Endothelial cell of umbilical vein (primary cell): ENCODE measurements around the gene SLC38A2. TPM values are rescaled to one million over a fixed set of nuclear protein-coding genes. Genes with fewer than 3 reads are reported as not detected.

Experiments used
- BruUV-seq: library from RNA; stranded (reverse); fragments of 400-500 nt; replicated peaks from 2 replicates; lab custom pipeline; 2021; lab: Mats Ljungman, UMichigan
- CTCF ChIA-PET: fragments of 300-600, 350-600 bp; sonication (Branson Sonifier 250); formaldehyde crosslinking; loops from one replicate; lab custom pipeline; 2021; ENCODE audit warnings: antibody characterized with exemption, inconsistent platforms; lab: Charles Lee
- POLR2A ChIA-PET: fragments of 300-600, 350-600 bp; sonication (Branson Sonifier 250); formaldehyde crosslinking; loops from one replicate; lab custom pipeline; 2021; ENCODE audit warnings: antibody characterized with exemption, inconsistent platforms; lab: Charles Lee
- DNase-seq: peaks from one replicate; pipeline ENCODE4 v3.0.0-alpha.2; 2011; ENCODE audit warnings: low read depth, low spot score
- FAIRE-seq: peaks from 2 replicates; lab custom pipeline; 2011; peaks lifted over from hg19 to GRCh38; lab: Jason Lieb, UNC
- H2AFZ ChIP-seq: 2 replicates; pipeline ENCODE4 v1.6.0; 2012; ENCODE audit warnings: low read depth, low read length, control low read depth, inconsistent platforms
- H3K27ac ChIP-seq: 2 replicates; pipeline ENCODE4 v1.5.1; 2011; ENCODE audit warnings: low read depth, mild to moderate bottlenecking, control low read depth, low read length, moderate library complexity; ENCODE audit not compliant: insufficient read depth
- H3K27me3 ChIP-seq, 2 experiments: 2 replicates each; pipeline versions ENCODE4 v1.6.0 to v1.6.1; 2011; ENCODE audit warnings: low read length in 2 of 2, mixed read lengths in 1 of 2; ENCODE audit not compliant: control insufficient read depth in 2 of 2, insufficient read depth in 2 of 2
- H3K36me3 ChIP-seq, 2 experiments: 2 replicates in 1 of 2; 3 replicates in 1 of 2; pipeline ENCODE4 v1.5.1; 2011; ENCODE audit warnings: low read length in 2 of 2, mild to moderate bottlenecking in 1 of 2, moderate library complexity in 1 of 2; ENCODE audit not compliant: control insufficient read depth in 2 of 2, insufficient read depth in 2 of 2; ENCODE audit errors: extremely low read depth in 1 of 2
- H3K4me1 ChIP-seq: 3 replicates; pipeline ENCODE4 v1.5.1; 2011; ENCODE audit warnings: mild to moderate bottlenecking, low read length; ENCODE audit not compliant: control insufficient read depth, insufficient read depth; ENCODE audit errors: extremely low read depth
- H3K4me2 ChIP-seq: 2 replicates; pipeline ENCODE4 v1.6.1; 2011; ENCODE audit warnings: low read length, control low read depth, mixed read lengths; ENCODE audit not compliant: insufficient read depth
- H3K4me3 ChIP-seq, 3 experiments: fragments of 200-600 bp in 1 of 3; sonication (generic), shearing (Covaris generic) in 1 of 3; replicated peaks in 1 of 3; 2 replicates each; pipeline ENCODE4 v1.5.1; 2011 to 2016; ENCODE audit warnings: control low read depth in 3 of 3, low read length in 3 of 3, mild to moderate bottlenecking in 2 of 3, inconsistent platforms in 1 of 3, low read depth in 1 of 3, moderate library complexity in 1 of 3; ENCODE audit not compliant: insufficient read depth in 1 of 3
- H3K79me2 ChIP-seq: 2 replicates; pipeline ENCODE4 v1.6.0; 2012; ENCODE audit warnings: low read length, inconsistent platforms; ENCODE audit not compliant: control insufficient read depth, insufficient read depth
- H3K9ac ChIP-seq: replicated peaks from 2 replicates; pipeline ENCODE3; 2011; ENCODE audit warnings: low read length, control low read depth; ENCODE audit not compliant: insufficient read depth; ENCODE audit errors: extremely low read depth
- H3K9me1 ChIP-seq: replicated peaks from 3 replicates; pipeline ENCODE4 v1.6.0; 2011; ENCODE audit warnings: mild to moderate bottlenecking, low read length; ENCODE audit not compliant: control insufficient read depth, insufficient read depth; ENCODE audit errors: extremely low read depth
- H3K9me3 ChIP-seq: replicated peaks from 2 replicates; pipeline ENCODE4 v1.5.1; 2012; ENCODE audit warnings: low read length, inconsistent platforms; ENCODE audit not compliant: control insufficient read depth, insufficient read depth
- H4K20me1 ChIP-seq: replicated peaks from 2 replicates; pipeline ENCODE3; 2011; ENCODE audit warnings: mild to moderate bottlenecking, low read length; ENCODE audit not compliant: control insufficient read depth, insufficient read depth; ENCODE audit errors: extremely low read depth
- CTCF ChIP-seq, 2 donors: IDR thresholded peaks; 1 replicate in 1 of 2; 2 replicates in 1 of 2; pipeline ENCODE4 v1.5.1; 2011; ENCODE audit warnings: low read length in 2 of 2, mild to moderate bottlenecking in 2 of 2, moderate library complexity in 2 of 2, control low read depth in 1 of 2, inconsistent platforms in 1 of 2, low read depth in 1 of 2; ENCODE audit not compliant: insufficient read depth in 1 of 2; ENCODE audit errors: extremely low read depth in 1 of 2
- JUN ChIP-seq: IDR thresholded peaks from 2 replicates; pipeline ENCODE4 v1.6.1; 2011; ENCODE audit warnings: borderline replicate concordance, low read depth; ENCODE audit not compliant: insufficient read length, insufficient read depth
- POLR2A ChIP-seq: IDR thresholded peaks from 2 replicates; pipeline ENCODE4 v1.6.1; 2012; ENCODE audit warnings: low read depth, mild to moderate bottlenecking, control low read depth, low read length
- POLR2AphosphoS5 ChIP-seq: IDR thresholded peaks from 2 replicates; pipeline ENCODE4 v1.6.1; 2012; ENCODE audit warnings: low read depth, mild to moderate bottlenecking, control low read depth, low read length, moderate library complexity; ENCODE audit not compliant: insufficient read depth
- dilution Hi-C: fragments of 300-500 bp; cut with MboI; formaldehyde crosslinking; loops from one replicate; pipeline ENCODE4 v1.15.0; 2019; ENCODE audit warnings: low sequenced_read_pairs; ENCODE audit not compliant: extremely low pct_ligation_motif_present
- intact Hi-C: fragments of 100-400 bp; cut with micrococcal nuclease; formaldehyde crosslinking; loops from one replicate; pipeline ENCODE4 v1.10.0; 2022
- polyA plus RNA-seq, 4 experiments: library from polyadenylated mRNA; depleted of rRNA in 3 of 4; stranded (reverse) in 3 of 4; unstranded in 1 of 4; fragments of >200 nt; gene quantifications; 2 replicates each; pipeline versions ENCODE4 v1.2.1 to v1.2.3, GENCODE V29; 2011 to 2012; ENCODE audit warnings: missing spikeins in 1 of 4
- total RNA-seq: library from RNA; stranded (reverse); gene quantifications from 2 replicates; pipeline ENCODE4 v1.2.3, GENCODE V29; 2021

Gene SLC38A2
- total and polyA plus RNA-seq, 2 donors (not counting 3 experiments of a cell fraction or from before 2014, with no cell fraction given), result 267 to 427 TPM

- BruUV-seq, result TSS peak; percentile 66
- dilution Hi-C loops, result no loop called here
- H3K79me2 ChIP-seq, result peaks cover 11% of the 10 kb centered on the region
- no peak overlapping the region for H2AFZ ChIP-seq
- H3K9ac ChIP-seq, result peak overlapping the region; percentile 99
- intact Hi-C loops, result loop anchor here (1.0 kb wide), 7 partner anchors 12 to 277 kb away; partner anchors contain the start of gene SLC38A2
- no peaks in the 10 kb centered on the region for H3K27me3 ChIP-seq
- peaks cover 50% of the 10 kb centered on the region for H3K4me1 ChIP-seq
- H4K20me1 ChIP-seq, result no peaks in the 10 kb centered on the region
- CTCF ChIA-PET, result interaction anchor here (0.7 to 2.3 kb wide), 6 partner anchors 47 to 278 kb away, joined by 3 to 14 read pairs (median 5); no protein-coding TSS in a partner anchor
- peak overlapping the region; percentile 98 for H3K27ac ChIP-seq
- DNase-seq (peak; percentile 92), FAIRE-seq (no peak)
- H3K9me3 ChIP-seq, result no peaks in the 10 kb centered on the region
- H3K4me2 ChIP-seq, result peak overlapping the region; percentile 99
- TF ChIP-seq POLR2AphosphoS5 (peak; percentile 62), CTCF (IDR thresholded peaks at IDR 0.05; ENCODE audit: extremely low read depth in 1 of 2, insufficient read depth in 1 of 2, low read depth in 1 of 2, low read length in 2 of 2) (no peak), JUN (no peak), POLR2A (peak; percentile 89)
- no peaks in the 10 kb centered on the region for H3K36me3 ChIP-seq
- POLR2A ChIA-PET, result interaction anchor here (0.5 to 1.6 kb wide), 6 partner anchors 11 to 277 kb away, joined by 3 to 5 read pairs (median 4); no protein-coding TSS in a partner anchor
- H3K9me1 ChIP-seq, result no peaks in the 10 kb centered on the region
- H3K4me3 ChIP-seq, result peak overlapping the region; percentile 39 to 83 (median 68)
Observed at GRCh38 chr12:46383654-46384450, 11.3 kb upstream of the SLC38A2 start.
